ENCODE data around the gene DOCK4.

GRCh38 chr7:111887734-111888133, 318.5 kb downstream of the DOCK4 start:
- TF ChIP-seq YY1 (IDR thresholded peaks at IDR 0.05; ENCODE audit: insufficient read depth, insufficient read length) (no peak), ZNF274 (IDR thresholded peaks at IDR 0.05; ENCODE audit: low read depth, low read length) (no peak)

Measured in NT2/D1 (cell line).